SU-DHL-6 (cell line): ENCODE results near the gene HPRT1.

Experiments
- EZH2phosphoT487 ChIP-seq: fragments of 200-600 bp; sonication (generic), shearing (Covaris generic); conservative IDR thresholded peaks from 2 replicates; pipeline ENCODE4 v1.6.1; 2018; ENCODE audit warnings: mild to moderate bottlenecking, antibody characterized with exemption, low read length, moderate library complexity, mixed read lengths
- TF ChIP-seq, protein P1 (sequence below): fragments of 200-600 bp; sonication (generic); IDR thresholded peaks from one replicate; pipeline ENCODE4 v1.5.1; 2017; ENCODE audit warnings: antibody characterized with exemption, mild to moderate bottlenecking, low read length, moderate library complexity; ENCODE audit not compliant: insufficient read depth, poor library complexity, severe bottlenecking

GRCh38 chrX:134533352-134533751, 73.4 kb downstream of the HPRT1 start:
- TF ChIP-seq, protein P1, sequence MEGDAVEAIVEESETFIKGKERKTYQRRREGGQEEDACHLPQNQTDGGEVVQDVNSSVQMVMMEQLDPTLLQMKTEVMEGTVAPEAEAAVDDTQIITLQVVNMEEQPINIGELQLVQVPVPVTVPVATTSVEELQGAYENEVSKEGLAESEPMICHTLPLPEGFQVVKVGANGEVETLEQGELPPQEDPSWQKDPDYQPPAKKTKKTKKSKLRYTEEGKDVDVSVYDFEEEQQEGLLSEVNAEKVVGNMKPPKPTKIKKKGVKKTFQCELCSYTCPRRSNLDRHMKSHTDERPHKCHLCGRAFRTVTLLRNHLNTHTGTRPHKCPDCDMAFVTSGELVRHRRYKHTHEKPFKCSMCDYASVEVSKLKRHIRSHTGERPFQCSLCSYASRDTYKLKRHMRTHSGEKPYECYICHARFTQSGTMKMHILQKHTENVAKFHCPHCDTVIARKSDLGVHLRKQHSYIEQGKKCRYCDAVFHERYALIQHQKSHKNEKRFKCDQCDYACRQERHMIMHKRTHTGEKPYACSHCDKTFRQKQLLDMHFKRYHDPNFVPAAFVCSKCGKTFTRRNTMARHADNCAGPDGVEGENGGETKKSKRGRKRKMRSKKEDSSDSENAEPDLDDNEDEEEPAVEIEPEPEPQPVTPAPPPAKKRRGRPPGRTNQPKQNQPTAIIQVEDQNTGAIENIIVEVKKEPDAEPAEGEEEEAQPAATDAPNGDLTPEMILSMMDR: no peak
- TF ChIP-seq EZH2phosphoT487: no peak
